K562 (cell line): Measurements from ENCODE around the gene SYNJ2. TPM values are rescaled to one million over a fixed set of nuclear protein-coding genes. Genes with fewer than 3 reads are reported as not detected.

Experiments
- ATAC-seq: fragments of 200-7000 bp; cut with Tn5 transposase; 3 replicates; pipeline ENCODE4 v1.9.1; 2020; ENCODE audit warnings: moderate library complexity
- BruUV-seq: library from RNA; stranded (reverse); fragments of 400-500 nt; replicated peaks from 2 replicates; lab custom pipeline; 2021; lab: Mats Ljungman, UMichigan
- CTCF ChIA-PET: fragments of 300-600 bp; formaldehyde crosslinking; extraction: SDS; loops from one replicate; lab custom pipeline; 2021; ENCODE audit warnings: low intra/inter-chr PET ratio; lab: Yijun Ruan, JAX
- POLR2A ChIA-PET: fragments of 300-600, 350-650 bp; sonication (Branson Sonifier 250); formaldehyde crosslinking; extraction: SDS; loops from one replicate; lab custom pipeline; 2021; ENCODE audit warnings: antibody characterized with exemption, inconsistent platforms; lab: Yijun Ruan, JAX
- DNase-seq, 4 experiments: peaks; one replicate each; pipeline versions ENCODE4 v3.0.0 to v3.0.0-alpha.2; 2011 to 2018; ENCODE audit warnings: low spot score in 3 of 4, mixed read lengths in 3 of 4; ENCODE audit errors: extremely low read depth in 1 of 4
- FAIRE-seq: peaks from 2 replicates; lab custom pipeline; 2011; peaks lifted over from hg19 to GRCh38; lab: Jason Lieb, UNC
- H2AFZ ChIP-seq: 2 replicates; pipeline ENCODE4 v1.6.0; 2011; ENCODE audit warnings: low read depth, low read length, control low read depth, inconsistent platforms
- H3K27ac ChIP-seq: fragments of 200-600 bp; 3 replicates; pipeline ENCODE4 v1.8.0; 2011; ENCODE audit warnings: low read depth, mild to moderate bottlenecking, control low read depth, inconsistent platforms, low read length, moderate library complexity, mixed read lengths; ENCODE audit errors: extremely low read depth
- H3K27me3 ChIP-seq, 2 experiments: fragments of 300-600 bp in 1 of 2; 2 replicates in 1 of 2; 3 replicates in 1 of 2; pipeline versions ENCODE4 v1.6.0 to v1.8.0; 2011; ENCODE audit warnings: inconsistent platforms in 2 of 2, low read length in 2 of 2, mild to moderate bottlenecking in 1 of 2, mixed read lengths in 1 of 2, moderate library complexity in 1 of 2; ENCODE audit not compliant: control insufficient read depth in 2 of 2, insufficient read depth in 2 of 2
- H3K36me3 ChIP-seq: fragments of 300-600 bp; 3 replicates; pipeline ENCODE4 v1.8.0; 2011; ENCODE audit warnings: mild to moderate bottlenecking, low read length, inconsistent platforms; ENCODE audit not compliant: control insufficient read depth, insufficient read depth
- H3K4me1 ChIP-seq, 2 experiments: fragments of 200-600 bp in 1 of 2; replicated peaks in 1 of 2; 2 replicates in 1 of 2; 3 replicates in 1 of 2; pipeline versions ENCODE4 v1.5.1 to v1.8.0; 2011; ENCODE audit warnings: inconsistent platforms in 2 of 2, low read length in 2 of 2, mild to moderate bottlenecking in 1 of 2, mixed read lengths in 1 of 2, moderate library complexity in 1 of 2; ENCODE audit not compliant: control insufficient read depth in 2 of 2, insufficient read depth in 2 of 2
- H3K4me2 ChIP-seq: 2 replicates; pipeline ENCODE4 v1.6.1; 2011; ENCODE audit warnings: low read length, control low read depth, inconsistent platforms, mixed read lengths; ENCODE audit not compliant: insufficient read depth
- H3K4me3 ChIP-seq: fragments of 200-600 bp; sonication (generic), shearing (Covaris generic); 2 replicates; pipeline ENCODE4 v1.5.1; 2016; ENCODE audit warnings: control low read depth, inconsistent platforms
- H3K79me2 ChIP-seq: fragments of 200-600 bp; 3 replicates; pipeline ENCODE4 v1.8.0; 2011; ENCODE audit warnings: low read length, inconsistent platforms; ENCODE audit not compliant: control insufficient read depth, insufficient read depth
- H3K9ac ChIP-seq, 2 experiments: 2 replicates each; pipeline versions ENCODE4 v1.6.0 to v1.6.1; 2011; ENCODE audit warnings: low read depth in 2 of 2, low read length in 2 of 2, control low read depth in 1 of 2, inconsistent platforms in 1 of 2, mild to moderate bottlenecking in 1 of 2, mixed read lengths in 1 of 2; ENCODE audit not compliant: insufficient read depth in 1 of 2
- H3K9me1 ChIP-seq: one replicate; pipeline ENCODE4 v1.6.0; 2011; ENCODE audit warnings: inconsistent platforms, mild to moderate bottlenecking, low read length, moderate library complexity; ENCODE audit not compliant: control insufficient read depth, insufficient read depth
- H3K9me3 ChIP-seq: replicated peaks from 2 replicates; pipeline ENCODE4 v1.5.1; 2011; ENCODE audit warnings: low read depth, low read length, inconsistent platforms; ENCODE audit not compliant: control insufficient read depth, insufficient read depth
- H4K20me1 ChIP-seq: replicated peaks from 2 replicates; pipeline ENCODE4 v1.6.1; 2011; ENCODE audit warnings: low read length, inconsistent platforms, mixed read lengths; ENCODE audit not compliant: control insufficient read depth, insufficient read depth
- ATF2 ChIP-seq: sonication (generic); formaldehyde crosslinking; IDR thresholded peaks from 2 replicates; pipeline ENCODE4 v1.8.1; 2022; ENCODE audit warnings: missing genetic modification reagents
- BACH1 ChIP-seq: fragments of 200-800 bp; sonication (Bioruptor generic); IDR thresholded peaks from 2 replicates; pipeline ENCODE4 v1.6.1; 2016; ENCODE audit warnings: missing genetic modification characterization, missing compliant biosample characterization
- C11orf30 ChIP-seq: fragments of 450-650 bp; IDR thresholded peaks from 2 replicates; pipeline ENCODE4 v1.6.1; 2016; ENCODE audit warnings: low read depth, mild to moderate bottlenecking
- FIP1L1 ChIP-seq: fragments of 200-400 bp; formaldehyde crosslinking; IDR thresholded peaks from 2 replicates; pipeline ENCODE4 v1.6.1; 2018; ENCODE audit warnings: mild to moderate bottlenecking, low read depth, low read length; ENCODE audit not compliant: poor library complexity, severe bottlenecking
- FOXJ2 ChIP-seq: fragments of 200-800 bp; sonication (Bioruptor generic); IDR thresholded peaks from 2 replicates; pipeline ENCODE4 v1.6.1; 2016; ENCODE audit warnings: missing genetic modification characterization, missing compliant biosample characterization
- MBD1 ChIP-seq: fragments of 250-450 bp; sonication (Bioruptor Pico); IDR thresholded peaks from 2 replicates; pipeline ENCODE4 v1.8.0; 2022; ENCODE audit warnings: inconsistent platforms
- PHF8 ChIP-seq: fragments of 200-600 bp; sonication (generic); IDR thresholded peaks from 2 replicates; pipeline ENCODE4 v1.6.1; 2012; ENCODE audit warnings: mixed run types, mild to moderate bottlenecking, inconsistent platforms, low read length, moderate library complexity, borderline replicate concordance
- POLR2G ChIP-seq: fragments of 200-400 bp; formaldehyde crosslinking; IDR thresholded peaks from 2 replicates; pipeline ENCODE4 v1.6.1; 2017; ENCODE audit warnings: low read depth, mild to moderate bottlenecking, antibody characterized with exemption, low read length, moderate library complexity
- PTBP1 ChIP-seq: fragments of 200-400 bp; formaldehyde crosslinking; IDR thresholded peaks from 2 replicates; pipeline ENCODE4 v1.6.1; 2017; ENCODE audit warnings: low read depth, low read length
- RBFOX2 ChIP-seq: fragments of 200-400 bp; formaldehyde crosslinking; IDR thresholded peaks from 2 replicates; pipeline ENCODE4 v1.6.1; 2017; ENCODE audit warnings: low read depth, mild to moderate bottlenecking, low read length, moderate library complexity
- RFX5 ChIP-seq: IDR thresholded peaks from 2 replicates; pipeline ENCODE4 v1.6.1; 2011; ENCODE audit warnings: low read depth, mild to moderate bottlenecking, improper control_type of control experiment, low read length
- SNAPC5 ChIP-seq: fragments of 250-450 bp; sonication (Bioruptor Pico); IDR thresholded peaks from 2 replicates; pipeline ENCODE4 v1.8.0; 2021; ENCODE audit warnings: moderate library complexity, mild to moderate bottlenecking, inconsistent platforms
- ZNF212 ChIP-seq: fragments of 450-650 bp; formaldehyde crosslinking; IDR thresholded peaks from 2 replicates; pipeline ENCODE4 v1.4.0; 2020; ENCODE audit warnings: mild to moderate bottlenecking
- ZNF23 ChIP-seq: fragments of 250-450 bp; sonication (Bioruptor Pico); IDR thresholded peaks from 2 replicates; pipeline ENCODE4 v1.4.0; 2020; ENCODE audit warnings: mild to moderate bottlenecking
- ZNF277 ChIP-seq: fragments of 250-450 bp; sonication (Bioruptor Pico); IDR thresholded peaks from 2 replicates; pipeline ENCODE4 v1.8.0; 2022; ENCODE audit warnings: inconsistent platforms, mild to moderate bottlenecking, moderate library complexity, borderline replicate concordance
- ZNF717 ChIP-seq: fragments of 250-450 bp; sonication (Bioruptor Pico); IDR thresholded peaks from 2 replicates; pipeline ENCODE4 v1.5.0; 2021
- WGBS: fragments of 100-300 bp; shearing (Covaris generic); methylation state at CpG from one replicate; pipeline ENCODE4 v1.1.6; 2016; ENCODE audit warnings: low coverage, mixed read lengths; ENCODE audit not compliant: insufficient coverage; ENCODE audit errors: missing lambda C conversion rate; 5-methylcytosine and 5-hydroxymethylcytosine counted together
- in situ Hi-C: fragments of 300-500 bp; cut with MboI; formaldehyde crosslinking; loops from 4 replicates; pipeline ENCODE4 v1.15.0; 2018; ENCODE audit warnings: inconsistent platforms, mixed read lengths
- intact Hi-C: fragments of 100-400 bp; cut with micrococcal nuclease; formaldehyde crosslinking; loops from 2 replicates; pipeline ENCODE4 v1.14.2; 2022
- polyA plus RNA-seq, 8 experiments: library from polyadenylated mRNA; depleted of rRNA in 4 of 8; stranded (reverse) in 5 of 8; unstranded in 3 of 8; fragments of >200 nt; fragmentation: Nextera tagmentation in 2 of 8; fragmentation: Illumina TruSeq in 1 of 8; extraction: Ambion mirVana in 2 of 8; extraction: Trizol in 1 of 8; gene quantifications; 2 replicates each; pipeline versions ENCODE4 v1.2.1 to v1.2.3, GENCODE V29; 2011 to 2014; ENCODE audit warnings: inconsistent platforms in 1 of 8, missing spikeins in 1 of 8
- total RNA-seq, 7 experiments: library from RNA; depleted of rRNA in 6 of 7; stranded (reverse); fragments of >200 nt in 6 of 7; fragmentation: Illumina TruSeq in 2 of 7; extraction: Trizol in 2 of 7; gene quantifications; 2 replicates each; pipeline versions ENCODE4 v1.2.1 to v1.2.3, GENCODE V29; 2011 to 2021; ENCODE audit warnings: low replicate concordance in 1 of 7

Gene SYNJ2
- total and polyA plus RNA-seq, 9 of the 15 experiments (the other 6 are each of a cell fraction or from before 2014, with no cell fraction given): 3.0 to 27.7 (median 17.8) TPM

- no peak for FAIRE-seq
Observed at GRCh38 chr6:157976345-157977175, 5.1 kb upstream of the SYNJ2 start.

More at GRCh38 chr6:157976345-157977175, 5.1 kb upstream of the SYNJ2 start:
- no peaks in the 10 kb centered on the region for H3K9me3 ChIP-seq
- ATAC-seq (no peak), DNase-seq (no peak)
- no peak overlapping the region for H3K27ac ChIP-seq
- no peaks in the 10 kb centered on the region for H3K9me1 ChIP-seq
- no peaks in the 10 kb centered on the region for H3K36me3 ChIP-seq
- peaks cover 15 to 21% of the 10 kb centered on the region in 2 experiments; a peak in 4 of 5 replicates for H3K4me1 ChIP-seq
- no peak overlapping the region for H3K4me3 ChIP-seq
- H3K9ac ChIP-seq: peak overlapping the region in 1 of 2 experiments; percentile 51; a peak in 2 of 4 replicates
- 68% methylated on average over 21 of the region's 21 CpGs for WGBS
- H3K27me3 ChIP-seq: no peaks in the 10 kb centered on the region
- TF ChIP-seq ZNF212 (CRISPR knock-in tag) (no peak), ZNF23 (CRISPR knock-in tag) (no peak), C11orf30 (no peak), ZNF277 (CRISPR knock-in tag) (no peak), FIP1L1 (no peak), ZNF717 (CRISPR knock-in tag) (no peak), PTBP1 (no peak), BACH1 (no peak), FOXJ2 (tag) (no peak), RFX5 (no peak), ATF2 (CRISPR knock-in tag) (no peak), POLR2G (peak; percentile 35; the same call in 1 of the 2 replicates), SNAPC5 (CRISPR knock-in tag) (no peak), PHF8 (no peak), MBD1 (no peak), RBFOX2 (peak; percentile 55)
- H3K79me2 ChIP-seq: no peaks in the 10 kb centered on the region
- ChIA-PET CTCF (interaction anchor here (0.6 kb wide), 1 partner anchor 96 kb away, joined by 3 read pairs; no protein-coding TSS in a partner anchor), POLR2A (interaction anchor here (1.1 to 2.2 kb wide), 2 partner anchors 10 to 82 kb away, joined by 3 to 9 read pairs; no protein-coding TSS in a partner anchor)
- in situ Hi-C loops: no loop called here
- no peaks in the 10 kb centered on the region for H4K20me1 ChIP-seq
- H2AFZ ChIP-seq: no peak overlapping the region
- BruUV-seq: no TSS peak
- no peak overlapping the region for H3K4me2 ChIP-seq
- intact Hi-C loops: no loop called here
